22Rv1 (cell line): ENCODE results near the gene CHRDL2.

Experiments
- CTCF ChIP-seq: fragments of 450-650 bp; IDR thresholded peaks from 2 replicates; pipeline ENCODE4 v1.5.1; 2017; ENCODE audit warnings: mild to moderate bottlenecking
- ZFX ChIP-seq: fragments of 450-650 bp; IDR thresholded peaks from 2 replicates; pipeline ENCODE4 v1.6.1; 2017; ENCODE audit warnings: antibody characterized with exemption, borderline replicate concordance

- TF ChIP-seq CTCF (no peak), ZFX (no peak)
These were observed 34.1 kb downstream of the CHRDL2 start for GRCh38 chr11:74696939-74697675.
